ENCODE results near the gene ACOX3.

Gene ACOX3

DNA sequence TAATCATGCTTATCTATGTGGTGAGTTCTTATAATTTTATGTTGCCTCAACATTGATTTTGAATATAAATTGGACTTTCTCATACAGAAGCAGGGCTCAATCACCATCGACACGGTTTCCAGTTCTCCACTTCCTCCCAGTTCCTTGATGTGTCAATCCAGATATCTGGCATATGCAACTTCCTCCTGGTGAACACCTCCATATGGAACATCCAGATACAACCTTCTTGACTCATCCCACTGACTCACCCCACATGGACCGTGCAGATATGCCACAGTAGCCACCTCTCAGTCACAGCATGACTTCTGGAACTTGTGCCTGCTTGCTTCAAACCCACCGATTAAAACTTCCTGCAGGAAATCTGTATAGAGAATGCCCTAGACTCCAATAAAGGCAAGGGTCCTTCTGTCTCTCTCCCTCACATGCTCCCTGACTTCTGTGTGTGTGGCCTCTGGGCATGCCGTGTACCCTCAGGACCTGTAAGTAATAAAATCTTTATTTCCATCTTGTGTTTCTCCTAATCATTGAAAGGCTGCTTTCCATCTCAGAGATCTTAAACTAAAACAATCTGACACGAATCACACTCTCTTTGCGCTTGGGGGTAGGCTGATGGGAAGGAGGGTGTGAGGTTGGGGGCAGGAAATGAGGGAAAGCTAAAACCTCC, 104.0 kb downstream of the ACOX3 start:
- no peak overlapping the region for H3K4me3 ChIP-seq (ENCODE audit: low read depth, low read length)
- TF ChIP-seq, protein P1, sequence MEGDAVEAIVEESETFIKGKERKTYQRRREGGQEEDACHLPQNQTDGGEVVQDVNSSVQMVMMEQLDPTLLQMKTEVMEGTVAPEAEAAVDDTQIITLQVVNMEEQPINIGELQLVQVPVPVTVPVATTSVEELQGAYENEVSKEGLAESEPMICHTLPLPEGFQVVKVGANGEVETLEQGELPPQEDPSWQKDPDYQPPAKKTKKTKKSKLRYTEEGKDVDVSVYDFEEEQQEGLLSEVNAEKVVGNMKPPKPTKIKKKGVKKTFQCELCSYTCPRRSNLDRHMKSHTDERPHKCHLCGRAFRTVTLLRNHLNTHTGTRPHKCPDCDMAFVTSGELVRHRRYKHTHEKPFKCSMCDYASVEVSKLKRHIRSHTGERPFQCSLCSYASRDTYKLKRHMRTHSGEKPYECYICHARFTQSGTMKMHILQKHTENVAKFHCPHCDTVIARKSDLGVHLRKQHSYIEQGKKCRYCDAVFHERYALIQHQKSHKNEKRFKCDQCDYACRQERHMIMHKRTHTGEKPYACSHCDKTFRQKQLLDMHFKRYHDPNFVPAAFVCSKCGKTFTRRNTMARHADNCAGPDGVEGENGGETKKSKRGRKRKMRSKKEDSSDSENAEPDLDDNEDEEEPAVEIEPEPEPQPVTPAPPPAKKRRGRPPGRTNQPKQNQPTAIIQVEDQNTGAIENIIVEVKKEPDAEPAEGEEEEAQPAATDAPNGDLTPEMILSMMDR (IDR thresholded peaks at IDR 0.05; ENCODE audit: borderline replicate concordance, insufficient read depth, low read depth, low read length), result no peak

- H3K4me3 ChIP-seq (ENCODE audit: low read depth, low read length), result no peak overlapping the region
- TF ChIP-seq, protein P1 (IDR thresholded peaks at IDR 0.05; ENCODE audit: borderline replicate concordance, insufficient read depth, low read depth, low read length), result no peak
Observed at GRCh38 chr4:8335848-8336247, 104.7 kb downstream of the ACOX3 start.

DNA sequence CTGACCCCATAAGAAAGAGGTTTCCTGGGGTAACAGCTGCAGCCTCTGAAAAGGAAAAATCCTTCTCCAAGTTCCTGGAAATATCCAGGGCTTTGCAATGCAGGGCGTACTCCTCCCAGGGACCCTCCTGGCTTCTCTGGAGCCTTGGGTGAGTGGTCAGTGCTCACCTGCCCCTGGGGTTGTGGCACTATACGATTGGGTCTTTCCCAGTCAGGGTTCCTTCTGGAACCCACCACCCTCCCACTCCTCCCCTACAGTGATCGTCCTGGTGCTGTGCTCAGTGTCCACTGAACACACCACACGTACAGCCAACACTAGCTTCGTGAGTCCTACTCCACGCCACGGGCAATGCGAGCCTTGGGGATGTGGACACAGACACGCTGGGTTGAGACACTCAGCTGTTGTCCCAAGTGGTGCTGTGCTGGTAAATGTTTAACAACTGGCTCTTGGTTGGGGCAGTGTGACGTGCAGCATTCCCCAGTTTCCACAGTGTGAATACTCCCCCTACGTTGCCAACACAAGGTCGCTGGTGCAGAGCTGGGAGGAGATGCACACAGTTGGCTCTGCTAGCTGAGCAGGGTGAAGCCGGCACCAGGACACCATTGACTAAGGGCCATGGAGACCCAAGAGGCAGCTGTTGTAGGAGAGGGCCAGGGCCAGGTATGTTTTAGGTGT, 105.6 kb downstream of the ACOX3 start:
- TF ChIP-seq, protein P1 (IDR thresholded peaks at IDR 0.05; ENCODE audit: borderline replicate concordance, insufficient read depth, low read depth, low read length), result no peak

DNA sequence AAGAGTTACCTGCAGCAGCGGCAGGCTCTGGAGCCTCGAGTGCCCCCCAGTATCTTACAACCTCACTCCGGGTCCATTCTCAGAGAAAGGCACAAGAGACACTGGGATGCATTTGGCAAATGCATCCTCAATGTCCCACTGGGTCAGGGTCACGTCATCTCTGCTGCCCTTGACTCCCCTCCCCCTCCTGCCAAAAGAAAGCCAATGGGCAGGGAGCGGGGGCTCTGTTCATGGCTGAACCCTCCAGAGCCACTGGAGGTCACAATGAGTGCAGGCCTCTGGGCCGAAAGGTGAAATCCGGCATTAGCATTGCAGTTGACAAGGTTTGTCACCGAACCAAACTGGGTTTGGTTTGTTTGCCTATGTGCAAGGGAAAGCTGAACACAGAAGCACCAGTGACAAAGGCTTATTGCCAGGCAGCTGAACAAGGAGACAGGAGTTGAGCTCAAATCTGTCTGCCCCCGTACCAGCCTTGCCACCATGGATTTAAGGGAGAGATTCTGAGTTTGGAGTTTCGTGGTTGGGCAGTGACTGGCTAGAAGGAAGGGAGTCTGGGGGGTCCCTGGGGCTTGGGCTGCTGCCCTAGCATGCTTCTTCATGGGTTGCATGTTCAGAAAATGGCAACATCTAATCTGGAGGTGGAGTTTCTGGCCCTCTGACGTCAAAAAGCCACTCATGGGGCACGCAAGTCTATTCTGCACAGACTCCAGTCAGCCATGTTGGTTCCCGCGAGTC, 106.6 kb downstream of the ACOX3 start:
- TF ChIP-seq, protein P1 (IDR thresholded peaks at IDR 0.05; ENCODE audit: borderline replicate concordance, insufficient read depth, low read depth, low read length), result no peak
- H3K4me3 ChIP-seq (ENCODE audit: low read depth, low read length), result no peak overlapping the region

More for the DNA sequence above, 105.6 kb downstream of the ACOX3 start:
- no peak overlapping the region for H3K4me3 ChIP-seq (ENCODE audit: low read depth, low read length)

GRCh38 chr4:8332891-8333331, 107.6 kb downstream of the ACOX3 start:
- TF ChIP-seq, protein P1 (IDR thresholded peaks at IDR 0.05; ENCODE audit: borderline replicate concordance, insufficient read depth, low read depth, low read length), result no peak
- no peak overlapping the region for H3K4me3 ChIP-seq (ENCODE audit: low read depth, low read length)

- TF ChIP-seq, protein P1 (IDR thresholded peaks at IDR 0.05; ENCODE audit: borderline replicate concordance, insufficient read depth, low read depth, low read length), result no peak
- no peak overlapping the region for H3K4me3 ChIP-seq (ENCODE audit: low read depth, low read length)
Observed at GRCh38 chr4:8332038-8332857, 108.3 kb downstream of the ACOX3 start.
